Tibial artery (tissue), 4 donors: ENCODE data around the gene PHOX2A.

ENCODE experiments used
- DNase-seq, 2 donors: peaks; one replicate each; pipeline ENCODE4 v3.0.0-alpha.2; 2019
- H3K27ac ChIP-seq, 2 donors: fragments of 200-600 bp; sonication (generic) in 1 of 2; 1 replicate in 1 of 2; 2 replicates in 1 of 2; pipeline ENCODE4 v1.5.1; 2018 to 2019; ENCODE audit warnings: mild to moderate bottlenecking in 1 of 2
- H3K27me3 ChIP-seq, 2 donors: fragments of 200-600 bp; sonication (generic) in 1 of 2; one replicate each; pipeline versions ENCODE4 v1.5.1 to v1.6.0; 2016 to 2019
- H3K36me3 ChIP-seq, 3 donors: fragments of 200-600 bp; sonication (generic) in 2 of 3; one replicate each; pipeline ENCODE4 v1.5.1; 2016 to 2019; ENCODE audit warnings: mild to moderate bottlenecking in 2 of 3
- H3K4me1 ChIP-seq, 4 donors: fragments of 200-600 bp; sonication (generic) in 2 of 4; 1 replicate in 3 of 4; 2 replicates in 1 of 4; pipeline ENCODE4 v1.5.1; 2016 to 2019
- H3K4me3 ChIP-seq, 2 donors: fragments of 200-600 bp; sonication (generic) in 1 of 2; 1 replicate in 1 of 2; 2 replicates in 1 of 2; pipeline ENCODE4 v1.5.1; 2018 to 2019; ENCODE audit warnings: mild to moderate bottlenecking in 2 of 2
- H3K9me3 ChIP-seq, 3 donors: fragments of 200-600 bp; sonication (generic) in 1 of 3; one replicate each; pipeline ENCODE4 v1.5.1; 2016 to 2019
- intact Hi-C: fragments of 100-400 bp; cut with DNase I; formaldehyde crosslinking; loops from one replicate; pipeline ENCODE4 v1.15.0; 2023; ENCODE audit warnings: low total_unique reads
- TF ChIP-seq, protein P1 (sequence below), 2 experiments: fragments of 200-600 bp in 1 of 2; fragments of 450-650 bp in 1 of 2; IDR thresholded peaks; one replicate each; pipeline ENCODE4 v1.5.1; 2017 to 2019; ENCODE audit warnings: antibody characterized with exemption in 2 of 2, mild to moderate bottlenecking in 1 of 2, moderate library complexity in 1 of 2

PHOX2A gene

DNA sequence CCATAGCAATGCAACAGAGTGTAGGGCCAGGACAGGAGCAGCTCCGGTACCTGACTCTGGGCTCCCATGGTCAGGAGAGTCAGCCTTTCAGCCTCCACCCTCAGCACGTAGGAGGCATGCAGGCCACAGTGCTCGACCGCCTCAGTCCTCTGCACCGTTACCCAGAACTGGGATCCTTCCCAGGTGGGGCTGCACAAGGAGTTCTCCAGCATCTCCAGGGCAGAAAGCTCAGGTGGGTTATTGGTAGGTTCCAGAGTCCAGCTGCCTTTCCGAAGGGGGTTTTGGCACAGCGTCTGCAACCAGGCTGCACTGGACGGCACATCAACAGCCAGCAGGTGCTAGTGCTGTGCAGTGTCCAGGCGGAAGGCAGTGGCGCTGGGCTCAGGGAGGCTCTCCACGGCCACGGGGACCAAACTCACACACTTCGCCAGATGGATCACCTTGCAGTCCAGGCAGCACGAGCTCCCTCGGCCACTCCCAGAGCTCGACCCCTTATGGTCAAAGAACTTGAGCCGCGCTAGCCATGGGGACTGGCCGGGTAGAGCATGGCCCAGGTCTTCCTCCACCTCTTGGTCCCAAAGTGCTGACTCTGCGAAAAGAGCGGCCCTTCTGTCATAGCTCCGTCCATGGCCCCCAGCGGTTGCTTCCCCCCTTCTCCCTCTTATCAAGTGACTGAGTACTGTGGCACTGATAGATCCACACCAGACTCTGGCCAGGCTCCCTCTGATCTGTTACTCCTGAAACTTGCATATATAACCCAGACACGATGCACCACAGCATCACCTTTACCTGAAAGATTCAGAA, 6.9 kb upstream of the PHOX2A start:
- no peak for DNase-seq
- H3K4me1 ChIP-seq: no peaks in the 10 kb centered on the region
- no peaks in the 10 kb centered on the region for H3K36me3 ChIP-seq
- no peak overlapping the region for H3K27ac ChIP-seq
- H3K9me3 ChIP-seq: no peaks in the 10 kb centered on the region
- TF ChIP-seq, protein P1, sequence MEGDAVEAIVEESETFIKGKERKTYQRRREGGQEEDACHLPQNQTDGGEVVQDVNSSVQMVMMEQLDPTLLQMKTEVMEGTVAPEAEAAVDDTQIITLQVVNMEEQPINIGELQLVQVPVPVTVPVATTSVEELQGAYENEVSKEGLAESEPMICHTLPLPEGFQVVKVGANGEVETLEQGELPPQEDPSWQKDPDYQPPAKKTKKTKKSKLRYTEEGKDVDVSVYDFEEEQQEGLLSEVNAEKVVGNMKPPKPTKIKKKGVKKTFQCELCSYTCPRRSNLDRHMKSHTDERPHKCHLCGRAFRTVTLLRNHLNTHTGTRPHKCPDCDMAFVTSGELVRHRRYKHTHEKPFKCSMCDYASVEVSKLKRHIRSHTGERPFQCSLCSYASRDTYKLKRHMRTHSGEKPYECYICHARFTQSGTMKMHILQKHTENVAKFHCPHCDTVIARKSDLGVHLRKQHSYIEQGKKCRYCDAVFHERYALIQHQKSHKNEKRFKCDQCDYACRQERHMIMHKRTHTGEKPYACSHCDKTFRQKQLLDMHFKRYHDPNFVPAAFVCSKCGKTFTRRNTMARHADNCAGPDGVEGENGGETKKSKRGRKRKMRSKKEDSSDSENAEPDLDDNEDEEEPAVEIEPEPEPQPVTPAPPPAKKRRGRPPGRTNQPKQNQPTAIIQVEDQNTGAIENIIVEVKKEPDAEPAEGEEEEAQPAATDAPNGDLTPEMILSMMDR (IDR thresholded peaks at IDR 0.05): no peak
- peaks cover 0 to 63% of the 10 kb centered on the region in 2 donors for H3K27me3 ChIP-seq
- intact Hi-C loops: no loop called here
- H3K4me3 ChIP-seq: no peak overlapping the region

DNA sequence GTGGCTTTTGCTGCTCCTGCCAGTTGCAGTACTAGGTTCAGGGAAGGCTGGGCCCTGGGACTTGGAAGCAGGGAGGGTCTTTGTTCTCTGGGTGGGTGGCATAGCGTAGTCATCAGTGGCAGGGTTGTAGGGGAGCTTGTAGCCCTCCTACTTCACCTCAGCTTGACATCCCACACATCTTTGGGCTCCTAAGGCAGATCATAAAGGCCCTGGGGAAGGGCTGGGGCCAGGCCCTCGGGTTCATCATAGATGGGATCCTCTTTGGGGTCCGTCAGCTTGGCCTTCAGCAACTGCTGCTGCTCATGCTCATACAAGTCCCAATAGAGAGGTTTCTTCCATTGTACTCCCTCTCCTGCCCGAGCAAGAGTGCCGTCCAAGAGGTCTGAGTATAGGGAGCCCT, 6.0 kb upstream of the PHOX2A start:
- intact Hi-C loops: no loop called here
- Histone ChIP-seq H3K36me3 (no peaks in the 10 kb centered on the region), H3K4me1 (peaks cover 0 to under 1% (median 0%) of the 10 kb centered on the region in 4 donors), H3K27me3 (peaks cover 2 to 72% of the 10 kb centered on the region in 2 donors), H3K9me3 (no peaks in the 10 kb centered on the region), H3K4me3 (no peak overlapping the region), H3K27ac (no peak overlapping the region)
- TF ChIP-seq, protein P1 (IDR thresholded peaks at IDR 0.05): no peak
- no peak for DNase-seq

DNA sequence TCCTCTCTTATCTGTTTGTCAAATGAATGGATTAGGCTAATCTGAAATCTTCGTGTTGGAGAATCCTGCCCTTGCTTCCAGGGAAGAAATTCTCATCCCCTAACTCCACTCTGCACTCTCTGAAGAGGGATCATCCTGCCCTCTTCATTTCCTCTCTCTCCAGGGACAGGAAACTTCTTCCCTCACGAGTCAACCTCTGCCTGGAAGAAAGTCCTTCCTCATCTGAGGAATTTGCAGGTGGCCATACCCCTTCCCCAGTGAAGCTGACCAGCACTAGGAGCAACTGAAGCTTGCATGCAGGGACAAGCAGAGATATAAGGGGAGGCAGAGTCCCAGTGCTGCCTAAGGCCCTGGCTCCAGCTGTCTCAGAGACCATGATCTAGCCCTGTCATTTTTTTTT, 3.6 kb upstream of the PHOX2A start:
- Histone ChIP-seq H3K27ac (no peak overlapping the region), H3K27me3 (peaks cover 12 to 82% of the 10 kb centered on the region in 2 donors), H3K4me3 (no peak overlapping the region), H3K4me1 (peaks cover 0 to 15% (median 12%) of the 10 kb centered on the region in 4 donors), H3K36me3 (no peaks in the 10 kb centered on the region), H3K9me3 (no peaks in the 10 kb centered on the region)
- intact Hi-C loops: no loop called here
- DNase-seq: no peak
- TF ChIP-seq, protein P1 (IDR thresholded peaks at IDR 0.05): no peak

DNA sequence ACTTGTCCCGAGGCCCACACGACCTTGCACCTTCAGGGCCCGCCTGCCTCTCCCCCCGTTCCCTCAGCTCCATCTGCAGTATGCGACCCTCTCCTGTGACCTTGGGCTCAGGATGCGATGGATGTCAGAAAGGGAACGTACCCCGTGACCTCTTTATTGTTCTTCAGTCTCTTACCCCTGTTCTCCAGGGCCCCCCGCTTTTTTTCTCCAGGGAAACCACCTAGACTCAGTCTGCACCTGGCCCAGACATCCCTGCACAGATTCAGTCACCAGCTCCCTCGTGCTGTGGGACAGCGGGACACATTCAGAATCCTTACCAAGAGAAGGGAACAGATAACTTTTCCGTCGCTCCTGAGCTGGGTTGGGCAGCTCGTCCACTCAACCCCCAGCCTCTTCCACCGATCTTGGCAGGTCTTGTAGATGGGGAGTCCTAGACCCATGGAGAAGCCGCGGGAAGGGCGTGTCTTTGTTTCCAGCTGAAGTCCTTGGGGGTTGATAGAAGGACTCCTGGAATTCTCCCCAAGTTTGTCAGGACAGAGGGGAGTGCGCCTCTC, 1.4 kb upstream of the PHOX2A start:
- intact Hi-C loops: no loop called here
- no peak overlapping the region for H3K27ac ChIP-seq
- H3K9me3 ChIP-seq: no peaks in the 10 kb centered on the region
- no peak overlapping the region for H3K4me3 ChIP-seq
- no peak for DNase-seq
- H3K4me1 ChIP-seq: peaks cover 0 to 25% (median 19%) of the 10 kb centered on the region in 4 donors
- H3K36me3 ChIP-seq: no peaks in the 10 kb centered on the region
- peaks cover 12 to 85% of the 10 kb centered on the region in 2 donors for H3K27me3 ChIP-seq
- TF ChIP-seq, protein P1 (IDR thresholded peaks at IDR 0.05): no peak

DNA sequence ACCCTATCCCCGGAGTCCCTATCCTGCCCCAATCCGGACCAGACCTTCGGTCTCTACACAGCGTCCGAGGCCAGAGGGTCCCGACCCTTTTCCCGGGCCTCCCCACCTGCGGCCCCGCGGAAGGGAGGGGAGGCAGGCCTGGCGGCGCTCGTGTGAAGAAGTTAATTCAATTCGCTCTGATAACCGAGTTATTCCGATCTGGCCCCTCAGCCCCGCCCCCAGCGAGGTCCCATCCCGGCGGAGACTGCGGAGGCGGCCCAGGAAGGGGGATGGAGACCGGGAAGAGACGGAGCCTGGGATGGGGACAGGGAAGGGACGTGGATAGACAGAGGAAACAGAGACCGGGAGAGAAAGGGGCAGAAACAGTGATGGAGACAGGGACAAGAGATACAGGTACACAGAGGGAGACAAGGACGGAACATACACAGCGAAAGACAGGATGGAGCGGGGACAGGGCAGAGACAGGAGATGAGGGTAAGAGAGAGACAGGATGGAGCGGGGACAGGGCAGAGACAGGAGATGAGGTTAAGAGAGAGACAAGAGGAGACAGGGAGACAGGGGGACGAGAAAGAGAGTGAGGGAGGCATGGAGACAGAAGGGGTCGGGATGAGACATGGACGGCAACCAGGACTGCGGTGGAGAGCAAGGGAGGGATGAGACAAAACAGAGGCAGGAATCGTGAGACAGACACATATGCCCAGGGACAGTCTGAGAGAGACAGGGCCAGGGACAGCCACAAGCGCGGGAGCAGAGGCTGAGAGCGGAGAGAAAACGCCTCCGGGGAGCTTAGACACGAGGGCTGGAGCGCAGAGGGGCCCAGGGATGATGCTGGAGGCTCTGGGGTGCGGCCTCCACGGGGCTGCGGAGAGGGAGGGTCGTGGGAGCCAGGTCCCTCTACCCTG, 636 bp upstream of the PHOX2A start:
- no peaks in the 10 kb centered on the region for H3K9me3 ChIP-seq
- no peak for DNase-seq
- intact Hi-C loops: no loop called here
- TF ChIP-seq, protein P1 (IDR thresholded peaks at IDR 0.05): no peak
- H3K27me3 ChIP-seq: peaks cover 12 to 79% of the 10 kb centered on the region in 2 donors
- H3K4me1 ChIP-seq: peaks cover 0 to 32% (median 25%) of the 10 kb centered on the region in 4 donors
- peak overlapping the region in 1 of 2 donors; percentile 10 for H3K4me3 ChIP-seq
- H3K27ac ChIP-seq: no peak overlapping the region
- no peaks in the 10 kb centered on the region for H3K36me3 ChIP-seq
